Effector memory CD8-positive, alpha-beta T cell (primary cell): ENCODE data around the gene BNIP5.
"Not testable (repeated sequence)": the region's sequence is repeated elsewhere in the genome, so short reads cannot be mapped to it uniquely, and the experiment has no call there.

Source experiments
- ATAC-seq: fragments of 150-1000 bp; cut with Tn5 transposase; replicated peaks from 2 replicates; pipeline ENCODE4 v1.10.0; 2021; ENCODE audit warnings: mild to moderate bottlenecking, moderate library complexity
- DNase-seq, 3 experiments: peaks; one replicate each; pipeline ENCODE4 v3.0.0; 2021
- H3K27ac Mint-ChIP-seq, 2 donors: one replicate each; pipeline ENCODE4 v1.8.0; 2022; ENCODE audit warnings: mild to moderate bottlenecking in 2 of 2, mixed read lengths in 2 of 2, moderate library complexity in 2 of 2
- H3K27me3 Mint-ChIP-seq, 2 donors: one replicate each; pipeline ENCODE4 v1.8.0; 2022; ENCODE audit warnings: mixed read lengths in 2 of 2
- H3K36me3 Mint-ChIP-seq: one replicate; pipeline ENCODE4 v1.8.0; 2022; ENCODE audit warnings: mild to moderate bottlenecking, moderate library complexity, mixed read lengths; ENCODE audit not compliant: insufficient read depth
- H3K4me1 Mint-ChIP-seq, 2 donors: one replicate each; pipeline ENCODE4 v1.8.0; 2022; ENCODE audit warnings: low read depth in 2 of 2, mixed read lengths in 2 of 2
- H3K4me3 Mint-ChIP-seq, 2 donors: one replicate each; pipeline ENCODE4 v1.8.0; 2022; ENCODE audit warnings: mild to moderate bottlenecking in 2 of 2, mixed read lengths in 2 of 2, moderate library complexity in 2 of 2
- H3K9me3 Mint-ChIP-seq, 2 donors: one replicate each; pipeline ENCODE4 v1.8.0; 2022; ENCODE audit warnings: mixed read lengths in 2 of 2

The BNIP5 gene

DNA sequence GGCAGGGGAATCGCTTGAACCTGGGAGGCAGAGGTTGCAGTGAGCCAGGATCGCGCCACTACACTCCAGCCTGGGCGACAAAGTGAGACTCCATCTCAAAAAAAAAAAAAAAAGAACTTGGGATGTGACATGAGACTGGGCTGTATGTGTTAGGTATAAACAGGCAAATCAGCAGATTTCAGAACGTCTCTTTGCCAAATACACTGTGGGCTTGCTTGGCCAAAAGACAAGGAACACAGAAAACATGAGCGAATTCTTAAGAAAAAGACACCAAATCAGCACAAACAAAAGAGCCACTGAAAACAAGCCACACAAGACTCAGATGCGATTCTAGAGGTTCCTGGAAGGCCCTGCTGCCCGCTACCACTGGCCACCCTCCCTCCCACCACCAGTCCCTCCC lies 38.3 kb upstream of the BNIP5 start:
- no peak for ATAC-seq
- no peak for DNase-seq
- H3K4me1 Mint-ChIP-seq: peaks cover 0 to 3% of the 10 kb centered on the region in 2 donors
- peaks cover 0 to 14% of the 10 kb centered on the region in 2 donors for H3K27me3 Mint-ChIP-seq
- H3K9me3 Mint-ChIP-seq: no peaks in the 10 kb centered on the region
- no peak overlapping the region for H3K27ac Mint-ChIP-seq
- peaks cover 4% of the 10 kb centered on the region for H3K36me3 Mint-ChIP-seq
- no peak overlapping the region for H3K4me3 Mint-ChIP-seq

- H3K27me3 Mint-ChIP-seq: peaks cover 0 to 14% of the 10 kb centered on the region in 2 donors
- no peak for DNase-seq
Observed at GRCh38 chr6:36374194-36374593, 37.5 kb upstream of the BNIP5 start.

DNA sequence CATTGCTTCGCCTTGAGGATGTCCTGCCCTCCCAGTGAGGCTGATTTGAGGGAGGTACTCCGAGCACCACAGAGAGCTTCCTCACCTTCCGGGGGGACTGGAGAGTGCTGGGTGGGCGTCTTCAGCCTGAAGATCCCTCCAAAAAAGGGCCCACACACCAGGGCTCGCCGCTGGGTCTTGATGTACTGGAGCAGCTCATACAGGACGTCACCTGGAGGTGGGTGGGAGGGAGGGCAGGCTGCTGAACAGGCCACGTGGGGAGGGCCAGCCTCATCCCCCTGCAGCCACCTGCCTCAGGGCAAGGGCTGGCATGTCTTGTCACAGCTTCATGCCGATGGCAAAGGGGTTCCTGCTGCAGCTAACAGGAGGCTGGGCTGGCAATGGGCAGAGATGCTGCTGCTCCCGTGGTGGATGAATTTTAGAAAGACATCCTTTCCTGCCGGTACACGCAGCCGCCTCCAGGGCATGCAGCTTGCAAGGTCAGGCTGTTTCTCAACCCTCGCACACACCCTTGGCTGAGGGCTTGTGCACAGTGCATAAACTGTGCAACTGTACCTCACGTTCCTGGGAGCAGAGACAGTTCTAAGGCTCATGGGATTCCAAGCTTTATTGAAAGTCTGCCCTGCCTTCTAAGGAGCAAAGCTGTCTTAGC lies 36.8 kb upstream of the BNIP5 start:
- no peak for DNase-seq
- Mint-ChIP-seq H3K4me3 (no peak overlapping the region), H3K27ac (no peak overlapping the region), H3K9me3 (no peaks in the 10 kb centered on the region), H3K36me3 (peaks cover 4% of the 10 kb centered on the region), H3K27me3 (peaks cover 0 to 14% of the 10 kb centered on the region in 2 donors), H3K4me1 (peaks cover 0 to 3% of the 10 kb centered on the region in 2 donors)
- ATAC-seq: no peak

More at GRCh38 chr6:36374194-36374593, 37.5 kb upstream of the BNIP5 start:
- H3K9me3 Mint-ChIP-seq: no peaks in the 10 kb centered on the region
- H3K27ac Mint-ChIP-seq: no peak overlapping the region
- peaks cover 4% of the 10 kb centered on the region for H3K36me3 Mint-ChIP-seq
- peaks cover 0 to 3% of the 10 kb centered on the region in 2 donors for H3K4me1 Mint-ChIP-seq
- no peak for ATAC-seq
- no peak overlapping the region for H3K4me3 Mint-ChIP-seq

GRCh38 chr6:36372088-36372487 lies 35.4 kb upstream of the BNIP5 start:
- Mint-ChIP-seq H3K4me1 (no peaks in the 10 kb centered on the region), H3K36me3 (peaks cover 4% of the 10 kb centered on the region), H3K4me3 (no peak overlapping the region), H3K27ac (peak overlapping the region in 1 of 2 donors; percentile 21), H3K9me3 (no peaks in the 10 kb centered on the region), H3K27me3 (peaks cover 0 to 14% of the 10 kb centered on the region in 2 donors)
- ATAC-seq (no peak), DNase-seq (no peak)

DNA sequence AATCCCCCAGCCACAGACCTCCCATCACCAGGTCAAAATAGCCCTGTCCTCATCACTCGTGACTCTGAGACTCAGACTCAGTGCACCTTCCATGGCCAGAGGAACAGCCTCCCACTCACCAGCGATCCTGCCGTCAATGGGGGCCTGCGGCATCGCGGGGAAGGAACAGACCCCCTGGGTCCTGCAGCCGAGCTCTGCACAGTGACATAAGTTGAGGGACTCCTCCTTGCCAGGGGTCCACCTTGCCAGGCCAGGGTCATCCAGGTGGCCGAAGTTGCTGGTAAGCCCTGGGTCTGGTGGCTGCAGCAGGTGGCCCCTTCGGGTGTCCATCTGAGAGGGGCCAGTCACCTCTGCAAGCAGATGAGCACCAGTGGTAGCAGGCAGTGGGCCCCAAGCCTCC lies 34.5 kb upstream of the BNIP5 start:
- Mint-ChIP-seq H3K27ac (no peak overlapping the region), H3K4me3 (no peak overlapping the region), H3K27me3 (peaks cover 0 to 14% of the 10 kb centered on the region in 2 donors), H3K36me3 (peaks cover under 1% of the 10 kb centered on the region), H3K9me3 (no peaks in the 10 kb centered on the region), H3K4me1 (no peaks in the 10 kb centered on the region)
- no peak for ATAC-seq
- DNase-seq: no peak

- H3K4me1 Mint-ChIP-seq: no peaks in the 10 kb centered on the region
- H3K27ac Mint-ChIP-seq: no peak overlapping the region
- H3K4me3 Mint-ChIP-seq: no peak overlapping the region
- no peaks in the 10 kb centered on the region for H3K36me3 Mint-ChIP-seq
- peaks cover 0 to 14% of the 10 kb centered on the region in 2 donors for H3K27me3 Mint-ChIP-seq
- H3K9me3 Mint-ChIP-seq: no peaks in the 10 kb centered on the region
- ATAC-seq: no peak
- no peak for DNase-seq
Observed at GRCh38 chr6:36370638-36371037, 34.0 kb upstream of the BNIP5 start.

DNA sequence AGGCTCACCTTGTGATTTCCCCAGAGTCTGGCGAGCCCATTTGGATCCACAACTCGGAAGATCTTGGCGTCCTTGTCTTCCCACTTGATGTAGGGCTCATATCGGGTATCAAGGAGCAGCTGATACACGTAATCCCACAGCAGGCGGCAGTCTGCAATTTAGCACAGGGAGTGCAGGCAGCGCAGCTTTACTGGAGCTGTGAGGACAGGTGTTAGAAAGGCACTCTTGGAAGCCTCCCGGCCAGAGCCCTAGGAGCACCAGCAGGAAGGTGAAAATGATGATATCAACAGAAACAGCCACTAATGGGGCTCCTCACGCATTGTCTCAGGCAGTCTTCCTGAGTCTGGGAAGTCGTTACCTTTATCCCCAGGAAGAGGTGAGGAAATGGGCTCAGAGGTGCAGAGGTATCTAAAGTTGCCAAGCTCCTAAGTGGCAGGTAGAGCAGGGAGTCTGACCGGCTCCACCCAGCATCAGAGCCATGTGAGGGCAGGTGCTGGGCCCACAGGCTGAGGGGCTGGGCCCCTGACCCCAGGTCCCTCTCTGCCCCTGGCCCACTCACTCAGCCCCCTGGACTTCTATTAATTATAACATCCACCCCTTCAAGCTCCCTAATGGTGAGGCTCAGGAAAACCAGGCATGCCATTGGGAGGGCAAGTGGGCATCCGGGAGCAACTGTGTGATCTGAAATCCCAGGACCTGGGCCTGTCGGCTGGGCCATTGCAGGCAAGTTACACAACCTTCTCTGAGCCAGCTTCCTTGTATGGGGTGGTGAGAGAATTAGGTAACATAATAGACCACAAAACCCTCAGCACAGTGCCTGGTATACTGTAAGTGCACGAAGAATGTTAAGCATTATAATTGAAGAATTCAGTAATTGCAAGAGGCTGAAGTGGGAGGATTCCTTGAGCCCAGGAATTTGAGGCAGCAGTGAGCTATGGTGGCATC lies 32.5 kb upstream of the BNIP5 start:
- Mint-ChIP-seq H3K27me3 (peaks cover 0 to 14% of the 10 kb centered on the region in 2 donors), H3K4me3 (no peak overlapping the region), H3K4me1 (no peaks in the 10 kb centered on the region)

DNA sequence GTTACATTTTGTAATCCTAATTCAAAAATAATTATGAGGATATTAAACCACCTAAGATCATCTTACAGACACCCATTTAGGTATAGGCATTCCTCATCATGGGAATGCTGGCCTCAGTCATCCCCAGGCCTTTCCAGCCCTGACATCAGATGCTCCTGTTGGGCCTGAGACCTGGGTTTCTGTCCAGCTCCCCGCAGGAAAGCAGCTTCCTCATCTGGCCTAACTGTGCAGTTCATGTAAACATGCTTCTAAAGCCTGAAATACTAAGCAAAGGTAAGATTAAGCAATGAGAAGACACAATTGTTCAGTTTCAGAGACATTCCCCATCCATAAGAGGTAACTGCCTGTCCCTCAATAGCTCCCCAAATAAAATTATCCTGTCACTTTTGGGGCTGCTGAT lies 31.7 kb upstream of the BNIP5 start:
- H3K27me3 Mint-ChIP-seq: peaks cover 0 to 14% of the 10 kb centered on the region in 2 donors
- no peak overlapping the region for H3K4me3 Mint-ChIP-seq
- no peaks in the 10 kb centered on the region for H3K36me3 Mint-ChIP-seq
- H3K9me3 Mint-ChIP-seq: no peaks in the 10 kb centered on the region
- no peak for ATAC-seq
- H3K4me1 Mint-ChIP-seq: no peaks in the 10 kb centered on the region
- H3K27ac Mint-ChIP-seq: no peak overlapping the region
- no peak for DNase-seq

More for the DNA sequence above, 32.5 kb upstream of the BNIP5 start:
- no peaks in the 10 kb centered on the region for H3K36me3 Mint-ChIP-seq
- H3K27ac Mint-ChIP-seq: no peak overlapping the region
- H3K9me3 Mint-ChIP-seq: no peaks in the 10 kb centered on the region
- ATAC-seq: peak; percentile 60
- DNase-seq: no peak

- H3K4me3 Mint-ChIP-seq: no peak overlapping the region
- no peaks in the 10 kb centered on the region for H3K9me3 Mint-ChIP-seq
- H3K4me1 Mint-ChIP-seq: no peaks in the 10 kb centered on the region
- ATAC-seq (no peak), DNase-seq (no peak)
- H3K27me3 Mint-ChIP-seq: peaks cover 0 to 11% of the 10 kb centered on the region in 2 donors
- no peaks in the 10 kb centered on the region for H3K36me3 Mint-ChIP-seq
- no peak overlapping the region for H3K27ac Mint-ChIP-seq
Observed at GRCh38 chr6:36367743-36368142, 31.1 kb upstream of the BNIP5 start.

- no peak for DNase-seq
- Mint-ChIP-seq H3K36me3 (no peaks in the 10 kb centered on the region), H3K9me3 (no peaks in the 10 kb centered on the region), H3K27ac (no peak overlapping the region), H3K27me3 (no peaks in the 10 kb centered on the region), H3K4me1 (peaks cover 0 to 4% of the 10 kb centered on the region in 2 donors), H3K4me3 (no peak overlapping the region)
- no peak for ATAC-seq
Observed at GRCh38 chr6:36364669-36365479, 28.2 kb upstream of the BNIP5 start.

GRCh38 chr6:36364061-36364635 lies 27.5 kb upstream of the BNIP5 start:
- DNase-seq, ATAC-seq, H3K36me3 Mint-ChIP-seq: not testable (repeated sequence)

DNA sequence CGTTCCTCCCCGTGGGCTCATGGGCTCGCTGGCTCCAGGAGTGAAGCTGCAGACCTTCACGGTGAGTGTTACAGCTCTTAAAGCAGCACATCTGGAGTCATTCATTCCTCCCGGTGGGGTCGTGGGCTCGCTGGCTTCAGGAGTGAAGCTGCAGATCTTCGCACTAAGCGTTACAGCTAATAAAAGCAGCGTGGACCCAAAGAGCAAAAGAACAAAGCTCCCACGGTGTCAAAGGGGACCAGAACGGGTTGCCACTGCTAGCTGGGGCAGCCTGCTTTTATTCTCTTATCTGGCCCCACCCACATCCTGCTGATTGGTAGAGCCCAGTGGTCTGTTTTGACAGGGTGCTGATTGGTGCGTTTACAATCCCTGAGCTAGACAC lies 26.7 kb upstream of the BNIP5 start:
- H3K36me3 Mint-ChIP-seq, ATAC-seq, H3K27ac Mint-ChIP-seq, H3K4me3 Mint-ChIP-seq, H3K27me3 Mint-ChIP-seq, H3K9me3 Mint-ChIP-seq, H3K4me1 Mint-ChIP-seq, DNase-seq: not testable (repeated sequence)

More at GRCh38 chr6:36364061-36364635, 27.5 kb upstream of the BNIP5 start:
- H3K9me3 Mint-ChIP-seq, H3K4me3 Mint-ChIP-seq, H3K4me1 Mint-ChIP-seq, H3K27me3 Mint-ChIP-seq, H3K27ac Mint-ChIP-seq: not testable (repeated sequence)
